ENCODE results near the gene FUT7.

The FUT7 gene

DNA sequence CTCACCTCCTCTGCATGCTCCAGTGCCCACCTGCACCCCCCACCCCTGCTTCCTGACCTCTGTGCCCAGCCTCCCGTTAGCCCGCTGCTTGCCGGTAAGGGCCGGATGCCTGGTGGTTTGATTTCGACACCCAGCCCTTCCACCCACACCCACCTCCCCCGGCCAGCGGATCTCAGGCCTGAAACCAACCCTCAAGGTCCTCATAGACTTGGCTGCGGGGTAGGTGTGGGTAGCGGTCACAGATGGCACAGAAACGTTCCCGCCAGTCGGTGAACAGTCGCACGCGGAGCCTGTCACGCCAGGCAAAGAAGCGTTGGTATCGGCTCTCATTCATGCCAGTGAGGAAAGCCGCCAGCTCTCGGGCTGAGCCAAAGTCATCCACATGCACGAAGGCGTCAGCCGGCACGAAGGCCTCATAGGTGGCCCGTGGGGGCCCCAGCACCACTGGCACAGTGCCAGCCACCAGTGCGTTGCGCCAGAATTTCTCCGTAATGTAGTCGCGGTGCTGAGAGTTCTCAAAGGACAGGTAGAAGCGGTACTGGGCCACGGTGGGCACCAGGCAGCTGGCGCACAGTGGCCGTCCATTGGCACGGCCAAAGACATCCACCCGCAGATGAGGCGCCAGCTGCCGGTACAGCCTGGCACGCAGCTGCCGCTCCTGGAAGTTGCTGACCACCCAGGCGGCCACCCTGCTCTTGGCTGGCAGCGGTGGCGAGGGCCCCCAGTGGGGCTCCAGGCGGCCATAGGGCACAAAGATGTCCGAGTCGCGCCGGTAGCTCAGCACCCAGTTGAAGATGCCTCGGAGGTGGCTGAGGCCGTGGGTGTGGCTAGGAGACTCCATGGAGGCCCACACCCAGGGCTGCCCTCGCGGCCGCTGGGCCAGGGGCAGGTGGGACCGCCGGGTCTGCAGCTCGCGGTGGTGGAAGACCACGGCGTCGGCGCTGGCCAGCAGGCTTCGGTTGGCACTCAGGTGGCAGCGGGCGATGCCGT, 1.1 kb downstream of the FUT7 start:
- peak; percentile 57 for DNase-seq

- DNase-seq: no peak
Measured at GRCh38 chr9:137030006-137030405, 1.9 kb downstream of the FUT7 start.

DNA sequence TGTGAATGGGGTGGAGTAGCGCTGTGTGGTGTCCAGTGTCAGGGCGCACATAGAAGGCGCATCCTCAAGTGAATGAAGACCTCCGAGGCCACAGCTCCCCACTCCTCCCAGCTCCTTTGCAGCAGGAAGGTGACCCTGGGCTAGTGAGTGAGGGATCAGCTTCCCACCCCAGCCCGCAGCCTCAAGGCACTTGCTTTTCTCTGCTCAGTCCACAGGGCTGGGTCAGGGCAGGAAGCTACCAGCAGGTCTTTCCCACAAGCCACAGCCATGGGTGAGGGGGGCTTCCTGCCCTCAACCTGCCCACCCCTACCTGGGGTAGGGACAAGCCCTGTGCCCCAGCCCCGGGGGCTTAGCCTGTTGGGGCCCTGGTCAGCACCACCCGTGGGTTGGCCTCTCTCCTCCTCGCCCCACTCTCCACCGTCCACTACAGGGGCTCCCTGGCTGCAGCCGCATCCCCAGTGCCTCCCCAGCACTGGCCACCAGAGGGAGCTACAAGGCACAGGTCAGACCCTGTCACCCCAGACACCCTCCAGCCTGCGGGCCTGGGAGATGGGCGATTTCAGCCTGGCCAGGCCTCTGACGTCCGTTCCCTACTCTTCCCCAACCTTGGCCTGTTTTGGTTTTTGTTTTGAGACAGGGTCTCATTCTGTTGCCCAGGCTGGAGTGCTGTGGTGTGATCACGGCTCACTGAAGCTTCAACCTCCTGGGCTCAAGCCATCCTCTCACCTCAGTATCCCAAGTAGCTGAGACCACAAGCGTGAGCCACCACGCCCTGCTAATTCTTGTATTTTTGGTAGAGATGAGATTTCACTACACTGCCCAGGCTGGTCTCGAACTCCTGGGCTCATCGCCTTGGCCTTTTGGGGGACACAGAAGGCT, 2.6 kb downstream of the FUT7 start:
- DNase-seq: peak; percentile 70

GRCh38 chr9:137028263-137029057, 3.4 kb downstream of the FUT7 start:
- DNase-seq: peak; percentile 60

DNA sequence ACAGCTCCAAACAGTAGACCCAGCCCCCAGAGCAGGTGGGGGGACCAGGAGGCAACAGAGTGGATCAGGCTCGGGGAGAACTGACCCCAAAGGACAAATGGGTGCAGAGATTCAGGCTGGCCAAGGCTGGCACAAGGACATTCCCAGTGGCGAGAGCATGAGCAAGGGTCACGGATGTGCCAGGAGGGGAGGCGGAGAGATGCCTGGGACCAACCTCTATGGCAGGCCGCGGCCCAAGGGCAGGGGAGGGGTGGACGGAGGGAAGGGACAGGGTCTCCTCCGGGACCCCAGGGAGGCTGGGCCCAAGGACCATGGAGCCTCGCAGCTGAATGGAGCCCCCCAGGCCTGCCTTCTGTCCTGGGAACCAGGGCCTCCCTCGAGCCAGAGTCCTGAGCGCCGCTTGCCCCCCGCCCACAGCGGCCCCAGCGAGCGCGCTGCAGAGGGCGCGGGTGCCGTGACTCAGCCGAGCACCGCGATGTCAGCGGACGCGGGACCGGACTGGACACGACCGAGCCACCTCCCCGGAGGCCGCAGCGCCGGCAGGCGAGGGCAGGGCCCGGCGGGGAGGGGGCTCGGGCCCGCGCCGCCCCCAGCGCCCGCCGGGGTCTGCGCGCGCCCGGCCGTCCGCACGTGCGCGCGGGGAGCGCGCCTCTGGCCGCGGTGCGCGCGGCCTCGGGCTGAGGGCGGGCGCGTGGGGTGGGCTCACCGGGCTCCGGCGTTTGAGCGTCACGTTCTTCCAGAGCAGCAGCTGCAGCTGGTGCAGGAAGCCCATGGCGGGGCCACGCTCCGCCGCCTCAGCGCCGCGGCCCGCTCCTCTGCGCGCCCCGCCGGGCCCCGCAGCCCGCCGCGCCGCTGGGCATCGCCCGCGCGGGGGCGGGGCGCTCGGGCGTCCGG, 4.3 kb downstream of the FUT7 start, which contains the start of gene ABCA2:
Gene ABCA2 (minus strand): TSS at position 869 of the 894 bp plus-strand sequence. CDS start 97 bp downstream, at position 772.
- no peak for DNase-seq

- no peak for DNase-seq
Measured at GRCh38 chr9:137026828-137027227, 5.1 kb downstream of the FUT7 start.

- DNase-seq: no peak
Measured at GRCh38 chr9:137026384-137026783, 5.5 kb downstream of the FUT7 start.

DNA sequence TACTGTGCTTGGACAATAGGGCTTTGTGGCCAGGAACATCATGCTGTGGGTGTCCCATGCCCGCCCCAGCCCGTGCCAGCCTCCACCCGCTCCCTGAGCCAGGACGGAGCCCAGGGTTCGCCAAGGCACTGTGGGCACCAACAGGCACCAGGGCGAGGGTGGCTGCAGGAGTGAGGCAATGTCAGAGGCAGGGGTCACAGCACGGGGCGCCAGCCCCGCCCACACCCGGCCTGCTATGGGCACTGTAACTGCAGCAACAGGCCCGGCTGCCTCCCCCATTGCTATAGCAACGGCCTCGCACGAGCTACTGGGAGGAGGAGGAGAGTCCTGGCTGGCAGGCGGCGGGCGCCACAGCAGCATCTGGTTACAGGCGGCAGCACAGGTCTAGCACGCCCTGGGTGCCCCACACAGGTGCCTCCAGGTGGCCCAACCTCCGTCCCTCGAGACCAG, 6.3 kb downstream of the FUT7 start:
- DNase-seq: no peak

DNA sequence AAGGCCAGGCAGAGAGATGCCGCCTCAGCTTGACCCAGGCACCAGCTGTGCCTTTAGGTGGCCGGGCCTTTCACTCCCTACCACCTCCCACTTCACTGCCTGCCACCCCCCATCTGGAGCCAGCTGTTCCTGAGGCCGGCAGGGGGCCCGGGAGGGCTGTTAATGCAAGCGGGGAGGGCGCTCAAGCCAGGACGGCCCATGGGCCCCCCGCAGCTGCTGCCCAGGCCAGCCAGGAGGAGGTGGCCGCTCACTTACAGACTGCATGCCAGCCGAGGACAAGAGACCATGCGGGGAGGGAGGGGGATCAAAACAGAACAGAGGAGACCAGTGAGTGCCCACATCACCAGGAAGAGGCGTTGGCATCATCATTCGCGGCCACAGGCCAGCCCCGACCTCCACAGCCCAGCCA, 8.3 kb downstream of the FUT7 start:
- no peak for DNase-seq

DNA sequence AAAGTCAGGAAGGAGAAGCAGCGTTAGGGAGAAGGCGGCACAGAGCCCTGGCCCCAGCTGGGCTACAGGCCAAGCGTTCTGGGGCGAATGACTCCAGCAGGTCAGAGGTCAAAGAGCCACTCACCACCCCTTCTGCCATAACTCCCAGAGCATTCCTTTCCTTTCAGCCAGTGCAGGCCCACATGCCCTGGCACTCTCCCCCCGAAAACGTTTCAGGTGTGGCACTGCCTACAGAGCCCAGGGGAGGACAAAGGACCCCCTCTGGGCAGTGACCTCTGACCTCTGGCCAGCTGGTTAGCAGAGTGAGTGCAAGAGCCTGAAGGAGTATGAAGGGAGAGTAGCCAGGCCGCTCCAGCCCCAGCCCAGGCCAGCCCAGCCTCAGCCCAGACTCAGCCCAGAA, 8.7 kb downstream of the FUT7 start:
- no peak for DNase-seq

DNA sequence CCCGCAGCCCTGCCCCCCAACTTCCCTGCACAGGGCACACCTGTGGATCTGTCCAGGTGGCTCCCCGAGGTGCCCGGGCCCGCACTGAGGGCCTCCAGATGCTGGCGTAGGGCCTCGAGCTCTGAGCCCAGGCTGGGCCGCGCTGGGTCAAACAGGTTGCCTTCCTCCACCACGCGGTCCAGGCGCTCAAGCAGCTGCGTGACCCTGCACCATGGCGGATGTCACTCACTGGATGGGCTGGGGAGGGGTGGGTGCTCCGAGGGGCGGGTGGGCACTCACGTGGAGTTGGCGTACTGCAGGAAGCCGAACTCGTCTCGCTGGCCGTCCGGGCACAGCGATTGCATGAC, 9.3 kb downstream of the FUT7 start:
- no peak for DNase-seq

- DNase-seq: peak; percentile 56
Measured at GRCh38 chr9:137021979-137022661, 9.8 kb downstream of the FUT7 start.

GRCh38 chr9:137021568-137021978, 10.3 kb downstream of the FUT7 start:
- no peak for DNase-seq

DNA sequence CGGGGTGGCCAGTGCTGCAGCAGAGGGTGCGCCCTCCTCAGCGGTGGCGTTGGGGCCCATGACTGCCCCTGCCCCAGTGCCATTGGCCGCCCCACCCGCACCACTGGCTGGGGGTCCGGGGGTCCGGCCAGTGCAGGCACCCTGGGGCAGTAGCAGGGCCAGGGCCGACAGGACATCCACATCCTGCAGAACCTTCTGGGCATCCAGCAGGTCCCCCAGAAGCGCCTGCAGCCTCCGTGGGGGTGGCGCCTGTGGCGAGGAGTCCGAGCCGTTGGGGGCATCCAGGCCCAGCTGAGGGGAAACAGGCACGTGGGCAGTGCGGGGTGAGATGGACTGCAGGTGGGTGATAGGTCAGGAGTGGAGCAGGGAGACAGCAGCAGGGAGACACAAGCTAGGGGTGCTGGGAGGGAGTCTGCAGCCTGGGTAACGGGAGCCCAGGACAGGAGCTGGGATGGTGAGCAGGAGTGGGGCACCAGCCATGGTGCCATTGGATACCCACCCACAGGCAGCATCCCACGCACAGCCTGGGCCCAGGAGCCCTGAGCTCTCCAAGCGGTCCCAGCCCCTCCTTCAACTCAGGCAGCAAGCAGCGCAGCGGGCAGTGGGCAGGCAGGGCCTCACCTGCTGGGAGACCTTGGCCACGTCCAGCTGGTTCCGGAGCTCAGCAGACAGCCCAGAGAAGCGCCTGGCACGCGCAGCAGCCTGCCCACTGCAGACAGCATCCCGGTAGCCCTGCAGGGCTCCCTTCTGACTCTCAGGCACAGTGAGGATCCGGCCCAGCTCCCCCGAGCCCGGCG, 10.9 kb downstream of the FUT7 start:
- DNase-seq: no peak

DNA sequence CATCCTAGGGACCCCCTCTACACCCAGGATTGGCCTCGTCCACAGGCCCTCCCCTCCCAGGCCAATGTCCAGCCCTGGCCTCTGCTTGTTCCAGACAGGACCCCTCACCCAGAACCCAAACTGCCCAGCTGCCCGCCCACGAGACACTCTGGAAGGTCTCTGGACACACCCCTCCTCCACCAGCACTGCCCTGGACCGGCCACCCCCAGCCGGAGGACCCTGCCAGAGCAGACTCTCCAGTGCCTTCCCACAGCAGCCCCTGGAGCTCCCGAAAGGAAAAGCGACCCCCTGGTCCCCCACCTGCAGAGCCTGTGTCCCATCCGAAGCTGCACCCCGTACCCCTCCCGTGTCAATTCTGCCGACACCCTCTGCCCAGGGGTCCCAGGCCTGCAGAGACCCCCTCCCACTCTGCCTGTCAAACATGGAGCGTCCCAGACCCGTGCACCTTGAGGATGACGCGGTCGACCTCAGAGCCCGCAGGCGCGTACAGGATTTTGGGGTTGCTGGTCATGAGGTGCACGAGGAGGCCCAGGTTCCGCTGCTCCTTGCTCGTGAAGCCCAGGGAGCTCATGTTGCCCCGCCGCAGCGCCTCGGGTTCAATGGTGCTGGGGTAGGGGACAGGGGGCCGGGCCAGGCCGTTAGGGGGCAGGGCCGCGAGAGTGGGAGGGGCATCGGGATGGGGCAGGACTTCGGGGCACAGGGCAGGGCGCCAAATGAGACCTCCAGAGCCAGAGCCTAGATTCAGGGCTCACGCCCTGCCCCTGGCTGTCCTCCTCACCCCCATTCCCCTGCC, 11.8 kb downstream of the FUT7 start:
- no peak for DNase-seq

DNA sequence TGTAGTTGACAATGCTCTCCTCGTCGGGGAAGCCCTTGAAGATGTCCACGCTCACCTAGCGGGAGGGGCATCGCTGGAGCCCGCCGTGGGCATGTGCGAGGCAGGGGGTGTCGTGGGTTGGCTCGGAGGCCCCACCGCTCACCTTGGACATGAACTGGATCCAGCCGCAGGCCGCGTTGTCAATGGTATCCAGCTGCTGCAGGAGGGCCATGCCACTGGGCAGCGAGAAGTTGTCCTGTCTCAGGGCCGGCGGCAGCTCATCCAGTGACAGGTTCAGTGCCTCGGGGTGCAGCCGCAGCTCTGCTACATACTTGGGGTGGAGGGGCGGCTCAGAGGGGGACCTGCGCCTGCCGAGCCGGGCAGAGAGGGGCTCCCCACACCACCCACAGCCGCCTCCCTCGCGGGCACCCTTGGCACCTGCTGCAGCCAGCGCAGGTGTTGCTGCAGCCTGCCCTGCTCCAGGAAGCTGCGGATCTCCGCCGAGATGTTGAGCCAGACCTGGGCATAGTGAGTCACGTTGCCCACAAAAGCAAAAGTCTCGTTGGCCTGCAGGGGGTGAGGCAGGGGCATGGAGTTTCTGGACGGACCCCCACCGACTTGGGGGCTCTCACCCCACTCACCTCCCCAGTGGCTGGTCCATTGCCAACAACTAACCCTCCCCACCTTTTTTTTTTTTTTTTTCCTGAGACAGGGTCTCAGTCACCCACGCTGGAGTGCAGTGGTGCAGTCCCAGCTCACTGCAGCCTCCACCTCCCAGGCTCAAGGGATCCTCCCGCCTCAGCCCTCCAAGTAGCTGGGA, 12.9 kb downstream of the FUT7 start:
- no peak for DNase-seq

DNA sequence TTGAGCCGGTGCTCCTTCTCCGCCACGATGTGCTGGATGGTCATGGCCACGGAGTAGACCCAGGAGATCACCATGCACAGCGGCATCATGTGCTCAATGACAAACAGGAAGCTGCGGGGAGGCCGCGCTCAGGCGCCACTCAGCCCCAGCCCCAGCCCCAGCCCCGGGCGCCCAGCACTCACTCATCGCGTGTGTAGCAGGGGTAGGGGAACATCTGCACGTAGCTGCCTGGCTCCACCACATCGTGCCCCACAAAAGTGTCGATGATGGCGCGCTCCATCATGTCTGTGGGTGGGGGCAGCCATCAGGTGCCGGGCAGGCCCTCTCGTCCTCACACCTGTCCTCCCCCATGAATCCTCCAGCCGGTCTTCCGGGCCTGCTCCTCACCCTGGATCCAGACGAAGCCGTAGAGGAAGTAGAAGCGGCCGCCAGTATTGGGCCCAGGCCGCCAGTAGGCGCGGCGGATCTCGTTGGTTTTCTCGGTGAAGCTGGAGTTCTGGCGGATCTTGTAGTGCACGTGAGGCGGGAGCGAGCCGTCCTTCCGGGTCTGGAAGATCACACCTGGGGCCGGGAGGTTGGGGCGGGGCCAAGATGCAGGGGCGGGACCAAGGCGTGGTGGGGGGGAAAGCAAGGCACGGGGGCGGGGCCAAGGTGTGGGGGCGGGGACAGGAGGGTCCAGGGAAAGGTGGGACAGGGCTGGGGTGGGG, 13.9 kb downstream of the FUT7 start:
- DNase-seq: no peak

DNA sequence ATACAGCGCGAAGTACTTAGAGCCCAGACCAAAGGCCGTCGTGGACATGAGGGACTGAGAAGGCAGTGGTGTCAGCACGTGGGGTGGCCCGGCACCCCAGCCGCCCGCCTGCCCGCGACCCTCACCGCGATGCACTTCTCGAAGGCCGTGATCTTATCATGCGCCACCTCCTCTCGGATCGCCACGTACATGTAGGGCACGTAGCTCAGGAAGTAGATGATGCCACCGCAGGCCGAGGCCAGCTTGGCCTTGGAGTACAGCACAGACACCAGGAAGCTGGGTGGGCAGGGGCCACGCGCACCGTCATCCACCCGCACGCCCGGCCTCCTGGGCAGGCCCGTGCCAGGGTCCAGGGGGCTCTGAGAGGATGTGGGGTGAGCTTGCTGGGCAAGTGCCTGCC, 14.8 kb downstream of the FUT7 start:
- no peak for DNase-seq

All from activated gamma-delta T cell treated with Interleukin-2 at 50 U/mL for 16 hours (primary cell).